Suprapubic skin (tissue), 4 donors: ENCODE results near the gene TMEM81. TPM values are rescaled to one million over a fixed set of nuclear protein-coding genes. Genes with fewer than 3 reads are reported as not detected.

Experiments
- DNase-seq, 2 donors: peaks; one replicate each; pipeline ENCODE4 v3.0.0-alpha.2; 2019; ENCODE audit warnings: low spot score in 2 of 2
- H3K27ac ChIP-seq: fragments of 200-600 bp; sonication (generic); one replicate; pipeline ENCODE4 v1.5.1; 2019
- H3K27me3 ChIP-seq: fragments of 200-600 bp; sonication (generic); one replicate; pipeline ENCODE4 v1.5.1; 2019
- H3K36me3 ChIP-seq: fragments of 200-600 bp; sonication (generic); one replicate; pipeline ENCODE4 v1.5.1; 2019
- H3K4me1 ChIP-seq: fragments of 200-600 bp; sonication (generic); one replicate; pipeline ENCODE4 v1.5.1; 2019
- H3K4me3 ChIP-seq: fragments of 200-600 bp; sonication (generic); one replicate; pipeline ENCODE4 v1.5.1; 2019; ENCODE audit warnings: mild to moderate bottlenecking
- H3K9me3 ChIP-seq: fragments of 200-600 bp; sonication (generic); one replicate; pipeline ENCODE4 v1.5.1; 2019
- EP300 ChIP-seq: sonication (generic); formaldehyde crosslinking; IDR thresholded peaks from one replicate; pipeline ENCODE4 v1.6.1; 2017; ENCODE audit warnings: antibody characterized with exemption
- POLR2A ChIP-seq, 2 donors: fragments of 450-650 bp; IDR thresholded peaks; one replicate each; pipeline ENCODE4 v1.6.1; 2017; ENCODE audit warnings: antibody characterized with exemption in 2 of 2, mild to moderate bottlenecking in 2 of 2, moderate library complexity in 2 of 2
- POLR2AphosphoS5 ChIP-seq, 3 donors: sonication (generic); formaldehyde crosslinking; IDR thresholded peaks; one replicate each; pipeline ENCODE4 v1.6.1; 2017; ENCODE audit warnings: antibody characterized with exemption in 3 of 3
- WGBS: methylation state at CpG from one replicate; pipeline ENCODE4 v1.1.5; 2018; 5-methylcytosine and 5-hydroxymethylcytosine counted together
- total RNA-seq, 4 donors: library from RNA; depleted of rRNA; stranded (reverse); fragments of >200 nt; gene quantifications; one replicate each; pipeline ENCODE4 v1.1.0, GENCODE V29; 2016
- TF ChIP-seq, protein P1 (sequence below), 2 donors: fragments of 200-600 bp in 1 of 2; fragments of 450-650 bp in 1 of 2; sonication (generic) in 1 of 2; IDR thresholded peaks; one replicate each; pipeline ENCODE4 v1.5.1; 2016 to 2019; ENCODE audit warnings: antibody characterized with exemption in 2 of 2, mild to moderate bottlenecking in 1 of 2, moderate library complexity in 1 of 2

Gene TMEM81
- total RNA-seq, 4 donors from 2014 or later: 0.76 to 4.7 (median 2.8) TPM

- WGBS: 75% methylated on average over 7 of the region's 7 CpGs
- no peaks in the 10 kb centered on the region for H3K36me3 ChIP-seq
- H3K9me3 ChIP-seq: no peaks in the 10 kb centered on the region
- TF ChIP-seq, protein P1, sequence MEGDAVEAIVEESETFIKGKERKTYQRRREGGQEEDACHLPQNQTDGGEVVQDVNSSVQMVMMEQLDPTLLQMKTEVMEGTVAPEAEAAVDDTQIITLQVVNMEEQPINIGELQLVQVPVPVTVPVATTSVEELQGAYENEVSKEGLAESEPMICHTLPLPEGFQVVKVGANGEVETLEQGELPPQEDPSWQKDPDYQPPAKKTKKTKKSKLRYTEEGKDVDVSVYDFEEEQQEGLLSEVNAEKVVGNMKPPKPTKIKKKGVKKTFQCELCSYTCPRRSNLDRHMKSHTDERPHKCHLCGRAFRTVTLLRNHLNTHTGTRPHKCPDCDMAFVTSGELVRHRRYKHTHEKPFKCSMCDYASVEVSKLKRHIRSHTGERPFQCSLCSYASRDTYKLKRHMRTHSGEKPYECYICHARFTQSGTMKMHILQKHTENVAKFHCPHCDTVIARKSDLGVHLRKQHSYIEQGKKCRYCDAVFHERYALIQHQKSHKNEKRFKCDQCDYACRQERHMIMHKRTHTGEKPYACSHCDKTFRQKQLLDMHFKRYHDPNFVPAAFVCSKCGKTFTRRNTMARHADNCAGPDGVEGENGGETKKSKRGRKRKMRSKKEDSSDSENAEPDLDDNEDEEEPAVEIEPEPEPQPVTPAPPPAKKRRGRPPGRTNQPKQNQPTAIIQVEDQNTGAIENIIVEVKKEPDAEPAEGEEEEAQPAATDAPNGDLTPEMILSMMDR (IDR thresholded peaks at IDR 0.05): no peak
- TF ChIP-seq EP300 (no peak), POLR2A (IDR thresholded peaks at IDR 0.05) (no peak), POLR2AphosphoS5 (IDR thresholded peaks at IDR 0.05) (no peak)
- no peaks in the 10 kb centered on the region for H3K27me3 ChIP-seq
- H3K4me1 ChIP-seq: peaks cover 24% of the 10 kb centered on the region
- DNase-seq: no peak
- no peak overlapping the region for H3K27ac ChIP-seq
- H3K4me3 ChIP-seq: no peak overlapping the region
These were observed 40.5 kb upstream of the TMEM81 start for GRCh38 chr1:205124726-205125125.

GRCh38 chr1:205122489-205122882 lies 38.2 kb upstream of the TMEM81 start:
- Histone ChIP-seq H3K27me3 (no peaks in the 10 kb centered on the region), H3K9me3 (no peaks in the 10 kb centered on the region), H3K4me3 (peak overlapping the region; percentile 94), H3K36me3 (peaks cover 8% of the 10 kb centered on the region), H3K4me1 (peaks cover 32% of the 10 kb centered on the region), H3K27ac (peak overlapping the region; percentile 96)
- TF ChIP-seq POLR2A (IDR thresholded peaks at IDR 0.05) (no peak), EP300 (no peak), POLR2AphosphoS5 (IDR thresholded peaks at IDR 0.05) (no peak)
- TF ChIP-seq, protein P1 (IDR thresholded peaks at IDR 0.05): no peak
- DNase-seq: no peak
- WGBS: 32% methylated on average over 9 of the region's 9 CpGs

DNA sequence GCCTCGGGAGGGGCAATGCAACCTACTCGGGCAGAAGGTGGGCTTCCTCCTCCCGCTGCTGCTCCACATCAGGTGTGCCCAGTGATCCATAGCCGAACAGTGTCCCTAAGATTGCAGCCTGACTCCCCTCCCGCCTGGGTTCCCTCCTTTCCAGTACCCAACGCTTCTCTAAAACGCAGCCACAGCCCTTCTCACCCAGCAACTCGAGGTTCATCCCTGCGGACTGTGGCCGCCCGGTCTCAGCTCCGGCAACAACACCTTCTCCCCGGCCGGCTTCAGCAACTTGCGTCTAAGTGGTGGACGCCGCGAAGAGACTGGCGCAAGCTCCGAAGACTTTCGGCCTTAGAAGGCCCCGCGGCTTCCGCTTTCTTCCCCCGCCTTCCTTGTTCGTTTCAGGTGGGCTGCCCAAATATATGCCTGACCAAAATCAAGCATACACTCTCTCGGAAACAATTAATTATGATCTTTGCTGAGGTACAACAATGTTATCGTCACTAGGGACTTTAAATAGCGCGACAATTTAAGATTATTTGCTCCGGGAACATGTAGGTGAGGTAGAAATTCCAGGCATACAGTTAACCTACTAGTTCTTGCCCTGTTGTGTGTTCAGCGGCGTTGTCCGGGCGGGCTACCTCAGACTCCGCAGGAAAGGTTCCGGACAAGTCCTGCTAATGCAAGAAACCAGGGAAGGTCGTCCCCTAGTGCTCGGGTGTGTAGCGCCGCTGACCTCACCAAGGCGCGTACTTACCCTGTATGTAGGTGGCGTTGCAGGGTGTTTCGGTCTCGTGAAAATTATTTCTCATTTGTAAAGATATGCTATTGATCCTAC lies 37.6 kb upstream of the TMEM81 start, which contains the start of gene RBBP5:
Gene RBBP5, minus strand, starts transcription at position 319 of the 829 bp plus-strand sequence. Its CDS starts 105 bp downstream, at position 214.
- TF ChIP-seq, protein P1 (IDR thresholded peaks at IDR 0.05): peak; percentile 48 to 63
- peak in 1 of 2 donors; percentile 83 for TF ChIP-seq POLR2A (IDR thresholded peaks at IDR 0.05)
- TF ChIP-seq EP300: no peak
- peak; percentile 65 to 97 (median 68) for TF ChIP-seq POLR2AphosphoS5 (IDR thresholded peaks at IDR 0.05)
- H3K4me3 ChIP-seq: peak within 1 kb of the TSS; percentile 94
- H3K27ac ChIP-seq: peak within 1 kb of the TSS; percentile 96
- H3K36me3 ChIP-seq: peaks cover 8% of the 10 kb centered on the region
- peak; percentile 96 to 97 for DNase-seq
- under 1% methylated on average over 35 of the region's 46 CpGs for WGBS
- no peaks in the 10 kb centered on the region for H3K9me3 ChIP-seq
- H3K27me3 ChIP-seq: no peaks in the 10 kb centered on the region
- peaks cover 32% of the 10 kb centered on the region for H3K4me1 ChIP-seq

DNA sequence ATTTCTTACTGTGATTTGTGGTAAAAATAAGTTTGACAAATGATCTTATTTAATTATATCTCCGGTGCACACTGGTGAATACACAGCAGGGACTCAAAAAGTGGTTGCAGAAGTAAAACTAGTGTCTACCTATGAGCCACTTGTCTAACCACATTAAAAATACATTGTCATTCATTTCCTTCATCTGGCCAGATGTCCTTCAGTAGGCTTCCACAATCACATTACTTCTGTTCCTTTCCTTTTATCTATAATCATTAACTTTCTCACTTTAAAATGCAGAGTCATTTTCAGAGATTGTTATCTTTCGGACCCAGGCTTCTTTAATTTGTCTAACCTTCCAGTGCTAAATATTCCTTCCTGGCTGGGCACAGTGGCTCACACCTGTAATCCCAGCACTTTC lies 34.5 kb upstream of the TMEM81 start:
- Histone ChIP-seq H3K27me3 (no peaks in the 10 kb centered on the region), H3K9me3 (no peaks in the 10 kb centered on the region), H3K4me3 (no peak overlapping the region), H3K27ac (no peak overlapping the region), H3K4me1 (peaks cover 32% of the 10 kb centered on the region), H3K36me3 (peaks cover 23% of the 10 kb centered on the region)
- TF ChIP-seq POLR2A (IDR thresholded peaks at IDR 0.05) (no peak), EP300 (no peak), POLR2AphosphoS5 (IDR thresholded peaks at IDR 0.05) (no peak)
- TF ChIP-seq, protein P1 (IDR thresholded peaks at IDR 0.05): no peak
- WGBS: 78% methylated on average over 2 of the region's 2 CpGs
- DNase-seq: no peak

- H3K36me3 ChIP-seq: peaks cover 66% of the 10 kb centered on the region
- no peaks in the 10 kb centered on the region for H3K9me3 ChIP-seq
- no peaks in the 10 kb centered on the region for H3K4me1 ChIP-seq
- no peak for DNase-seq
- H3K27me3 ChIP-seq: no peaks in the 10 kb centered on the region
- TF ChIP-seq, protein P1 (IDR thresholded peaks at IDR 0.05): no peak
- TF ChIP-seq POLR2A (IDR thresholded peaks at IDR 0.05) (no peak), EP300 (no peak), POLR2AphosphoS5 (IDR thresholded peaks at IDR 0.05) (no peak)
- H3K27ac ChIP-seq: no peak overlapping the region
- H3K4me3 ChIP-seq: no peak overlapping the region
These were observed 27.1 kb upstream of the TMEM81 start for GRCh38 chr1:205111354-205111753.
